Naive thymus-derived CD4-positive, alpha-beta T cell (primary cell): ENCODE results near the gene PDE4D. TPM values are rescaled to one million over a fixed set of nuclear protein-coding genes. Genes with fewer than 3 reads are reported as not detected.

Source experiments
- ATAC-seq: fragments of 150-1000 bp; cut with Tn5 transposase; 2 replicates; pipeline ENCODE4 v1.10.0; 2021; ENCODE audit warnings: mild to moderate bottlenecking, moderate library complexity
- CTCF ChIA-PET: fragments of 350-600 bp; sonication (Branson Sonifier 250); formaldehyde crosslinking; loops from one replicate; lab custom pipeline; 2021; ENCODE audit warnings: antibody characterized with exemption; lab: Charles Lee
- POLR2A ChIA-PET: fragments of 350-600 bp; sonication (Branson Sonifier 250); formaldehyde crosslinking; loops from one replicate; lab custom pipeline; 2021; ENCODE audit warnings: antibody characterized with exemption, inconsistent platforms; lab: Charles Lee
- DNase-seq, 9 donors: peaks; one replicate each; pipeline versions ENCODE4 v3.0.0 to v3.0.0-alpha.2; 2020 to 2022; ENCODE audit warnings: mixed read lengths in 1 of 9
- H3K27ac ChIP-seq: one replicate; pipeline ENCODE4 v1.7.0; 2013; ENCODE audit warnings: mild to moderate bottlenecking, low read depth, low read length, moderate library complexity
- H3K27me3 ChIP-seq, 2 donors: one replicate each; pipeline ENCODE4 v1.7.0; 2013; ENCODE audit warnings: low read length in 2 of 2, mild to moderate bottlenecking in 2 of 2, moderate library complexity in 2 of 2; ENCODE audit not compliant: control insufficient read depth in 2 of 2, insufficient read depth in 2 of 2
- H3K36me3 ChIP-seq, 3 experiments: 1 replicate in 2 of 3; 2 replicates in 1 of 3; pipeline ENCODE4 v1.7.0; 2013; ENCODE audit warnings: low read length in 3 of 3, mild to moderate bottlenecking in 3 of 3, moderate library complexity in 1 of 3; ENCODE audit not compliant: insufficient read depth in 3 of 3, control insufficient read depth in 2 of 3
- H3K4me1 ChIP-seq, 2 donors: one replicate each; pipeline ENCODE4 v1.7.0; 2013; ENCODE audit warnings: low read length in 2 of 2, mild to moderate bottlenecking in 2 of 2, moderate library complexity in 1 of 2; ENCODE audit not compliant: control insufficient read depth in 2 of 2, insufficient read depth in 2 of 2
- H3K4me3 ChIP-seq: 2 replicates; pipeline ENCODE4 v1.7.0; 2013; ENCODE audit warnings: mild to moderate bottlenecking, low read length
- H3K9me3 ChIP-seq, 3 experiments: 1 replicate in 2 of 3; 2 replicates in 1 of 3; pipeline ENCODE4 v1.7.0; 2013; ENCODE audit warnings: low read length in 3 of 3; ENCODE audit not compliant: control insufficient read depth in 2 of 3
- H3K27ac Mint-ChIP-seq, 9 donors: one replicate each; pipeline ENCODE4 v1.8.0; 2020 to 2022; ENCODE audit warnings: mixed read lengths in 9 of 9, mild to moderate bottlenecking in 8 of 9, moderate library complexity in 5 of 9, inconsistent platforms in 2 of 9
- H3K27me3 Mint-ChIP-seq, 5 donors: one replicate each; pipeline ENCODE4 v1.8.0; 2021 to 2022; ENCODE audit warnings: mixed read lengths in 5 of 5, mild to moderate bottlenecking in 1 of 5
- H3K36me3 Mint-ChIP-seq, 5 donors: one replicate each; pipeline ENCODE4 v1.8.0; 2020 to 2022; ENCODE audit warnings: mixed read lengths in 5 of 5, mild to moderate bottlenecking in 3 of 5, inconsistent platforms in 1 of 5
- H3K4me1 Mint-ChIP-seq, 7 donors: one replicate each; pipeline ENCODE4 v1.8.0; 2020 to 2022; ENCODE audit warnings: mixed read lengths in 7 of 7, mild to moderate bottlenecking in 3 of 7, inconsistent platforms in 1 of 7
- H3K4me3 Mint-ChIP-seq, 10 donors: one replicate each; pipeline ENCODE4 v1.8.0; 2020 to 2022; ENCODE audit warnings: mild to moderate bottlenecking in 10 of 10, mixed read lengths in 10 of 10, moderate library complexity in 6 of 10, inconsistent platforms in 2 of 10
- H3K9me3 Mint-ChIP-seq, 11 donors: one replicate each; pipeline ENCODE4 v1.8.0; 2020 to 2022; ENCODE audit warnings: mixed read lengths in 11 of 11, mild to moderate bottlenecking in 4 of 11, inconsistent platforms in 1 of 11, moderate library complexity in 1 of 11
- intact Hi-C, 2 donors: fragments of 100-400 bp; cut with micrococcal nuclease; formaldehyde crosslinking; loops; one replicate each; pipeline ENCODE4 v1.15.1; 2023
- polyA plus RNA-seq, 2 donors: library from polyadenylated mRNA; unstranded; fragments of 300-500 nt; fragmentation: Illumina TruSeq; gene quantifications; one replicate each; pipeline ENCODE4 v1.2.3, GENCODE V29; 2021
- total RNA-seq, 6 experiments: library from RNA in 5 of 6; stranded (reverse) in 5 of 6; gene quantifications; 1 replicate in 5 of 6; 2 replicates in 1 of 6; pipeline ENCODE4 v1.2.3 and lab custom pipeline; 2021 to 2026

The PDE4D gene
- total and polyA plus RNA-seq, 7 experiments from 2014 or later = 4.9 to 102 (median 38.8) TPM

- Histone ChIP-seq H3K27me3 (no peaks in the 10 kb centered on the region), H3K4me1 (no peaks in the 10 kb centered on the region), H3K4me3 (no peak overlapping the region), H3K27ac (no peak overlapping the region), H3K9me3 (no peaks in the 10 kb centered on the region), H3K36me3 (no peaks in the 10 kb centered on the region)
- Mint-ChIP-seq H3K4me1 (peaks cover 0 to 3% (median 0%) of the 10 kb centered on the region in 7 donors), H3K27ac (no peak overlapping the region), H3K36me3 (no peaks in the 10 kb centered on the region), H3K4me3 (no peak overlapping the region), H3K27me3 (peaks cover 0 to 16% (median 0%) of the 10 kb centered on the region in 5 donors), H3K9me3 (peaks cover 0 to 3% (median 0%) of the 10 kb centered on the region in 11 donors)
- no peak for ATAC-seq
- DNase-seq = no peak
- ChIA-PET POLR2A (no interaction called here), CTCF (no interaction called here)
- intact Hi-C loops = no loop called here
These were observed 324.4 kb downstream of the PDE4D start for GRCh38 chr5:59569158-59569557.

GRCh38 chr5:59568161-59568560 is 325.4 kb downstream of the PDE4D start:
- no peak overlapping the region for H3K4me3 ChIP-seq
- no peak overlapping the region for H3K27ac ChIP-seq
- intact Hi-C loops = no loop called here
- no peak for DNase-seq
- Mint-ChIP-seq H3K27ac (no peak overlapping the region), H3K9me3 (peaks cover 0 to 3% (median 0%) of the 10 kb centered on the region in 11 donors), H3K36me3 (no peaks in the 10 kb centered on the region), H3K4me1 (peaks cover 0 to 3% (median 0%) of the 10 kb centered on the region in 7 donors), H3K27me3 (peaks cover 0 to 16% (median 0%) of the 10 kb centered on the region in 5 donors), H3K4me3 (no peak overlapping the region)
- H3K4me1 ChIP-seq = no peaks in the 10 kb centered on the region
- no peaks in the 10 kb centered on the region for H3K27me3 ChIP-seq
- H3K9me3 ChIP-seq = no peaks in the 10 kb centered on the region
- ATAC-seq = no peak
- ChIA-PET CTCF (no interaction called here), POLR2A (no interaction called here)
- H3K36me3 ChIP-seq = no peaks in the 10 kb centered on the region

DNA sequence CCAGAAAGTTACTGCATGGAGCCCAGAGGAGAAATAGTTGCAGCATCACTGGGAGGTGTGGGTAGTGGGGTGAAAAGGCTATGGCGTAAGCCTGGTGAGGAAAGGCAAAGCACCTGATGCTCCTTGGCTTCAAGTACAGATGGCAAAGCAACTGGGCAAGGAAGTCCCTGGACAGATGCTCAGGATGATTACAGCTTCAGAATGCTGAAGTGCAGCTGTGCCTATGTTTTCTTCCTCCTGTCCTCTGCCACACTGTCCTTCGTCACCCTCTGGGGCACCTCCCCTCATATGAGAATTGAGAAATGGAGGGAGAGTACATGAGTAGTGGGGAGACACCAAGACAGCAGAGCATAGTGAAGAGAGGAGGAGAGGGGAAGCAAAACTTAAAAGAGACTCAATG is 328.0 kb downstream of the PDE4D start:
- POLR2A ChIA-PET = no interaction called here
- DNase-seq = no peak

GRCh38 chr5:59564895-59565294 is 328.6 kb downstream of the PDE4D start:
- ATAC-seq = no peak

More for the DNA sequence above, 328.0 kb downstream of the PDE4D start:
- H3K9me3 ChIP-seq = no peaks in the 10 kb centered on the region
- H3K27ac Mint-ChIP-seq = no peak overlapping the region
- peaks cover 0 to 2% (median 0%) of the 10 kb centered on the region in 11 donors for H3K9me3 Mint-ChIP-seq
- CTCF ChIA-PET = no interaction called here
- H3K4me1 ChIP-seq = no peaks in the 10 kb centered on the region
- H3K36me3 Mint-ChIP-seq = no peaks in the 10 kb centered on the region
- no peak overlapping the region for H3K4me3 Mint-ChIP-seq
- H3K36me3 ChIP-seq = no peaks in the 10 kb centered on the region
- no peak for ATAC-seq
- no peak overlapping the region for H3K27ac ChIP-seq
- H3K4me1 Mint-ChIP-seq = peaks cover 0 to 7% (median 0%) of the 10 kb centered on the region in 7 donors
- no peak overlapping the region for H3K4me3 ChIP-seq
- H3K27me3 Mint-ChIP-seq = peaks cover 0 to 11% (median 0%) of the 10 kb centered on the region in 5 donors
- H3K27me3 ChIP-seq = no peaks in the 10 kb centered on the region
- intact Hi-C loops = no loop called here

GRCh38 chr5:59562756-59563389 is 330.7 kb downstream of the PDE4D start:
- Mint-ChIP-seq H3K36me3 (no peaks in the 10 kb centered on the region), H3K27me3 (peaks cover 0 to 2% (median 0%) of the 10 kb centered on the region in 5 donors), H3K4me1 (peaks cover 0 to 7% (median 0%) of the 10 kb centered on the region in 7 donors), H3K27ac (peak overlapping the region in 1 of 9 donors; percentile 71), H3K4me3 (no peak overlapping the region), H3K9me3 (peaks cover 0 to 4% (median 0%) of the 10 kb centered on the region in 11 donors)
- Histone ChIP-seq H3K36me3 (no peaks in the 10 kb centered on the region), H3K4me1 (no peaks in the 10 kb centered on the region), H3K9me3 (no peaks in the 10 kb centered on the region), H3K27me3 (no peaks in the 10 kb centered on the region), H3K4me3 (no peak overlapping the region), H3K27ac (no peak overlapping the region)
- CTCF ChIA-PET = no interaction called here
- POLR2A ChIA-PET = no interaction called here
- peak; percentile 84 for ATAC-seq
- DNase-seq = no peak
- intact Hi-C loops = no loop called here

More at GRCh38 chr5:59564895-59565294, 328.6 kb downstream of the PDE4D start:
- Mint-ChIP-seq H3K9me3 (peaks cover 0 to 4% (median 0%) of the 10 kb centered on the region in 11 donors), H3K4me1 (peaks cover 0 to 7% (median 0%) of the 10 kb centered on the region in 7 donors), H3K36me3 (no peaks in the 10 kb centered on the region), H3K27ac (no peak overlapping the region), H3K4me3 (no peak overlapping the region), H3K27me3 (peaks cover 0 to 11% (median 0%) of the 10 kb centered on the region in 5 donors)
- intact Hi-C loops = no loop called here
- DNase-seq = no peak
- no peaks in the 10 kb centered on the region for H3K36me3 ChIP-seq
- no peak overlapping the region for H3K27ac ChIP-seq
- no peaks in the 10 kb centered on the region for H3K27me3 ChIP-seq
- no peak overlapping the region for H3K4me3 ChIP-seq
- H3K9me3 ChIP-seq = no peaks in the 10 kb centered on the region
- no peaks in the 10 kb centered on the region for H3K4me1 ChIP-seq
- ChIA-PET CTCF (no interaction called here), POLR2A (no interaction called here)

DNA sequence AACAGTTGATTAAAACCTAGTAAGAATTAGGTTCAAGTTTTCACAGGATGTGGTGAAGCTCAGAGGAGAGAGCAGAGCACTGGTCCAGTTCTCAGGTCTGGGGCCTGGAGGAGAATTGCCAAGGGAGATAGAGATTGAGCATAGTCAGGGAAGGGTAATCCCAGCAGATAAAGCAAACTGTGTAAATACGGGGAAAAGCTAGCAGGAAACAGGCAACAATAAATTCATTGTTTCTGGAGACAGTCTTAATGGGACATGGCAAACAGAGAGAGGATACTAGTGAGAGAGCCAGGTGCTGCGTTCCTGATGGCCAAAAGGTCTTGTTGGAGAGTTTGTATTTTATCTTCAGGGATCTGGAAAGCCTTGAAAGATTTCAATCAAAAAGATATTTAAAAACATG is 333.0 kb downstream of the PDE4D start:
- DNase-seq = no peak
- Mint-ChIP-seq H3K27me3 (peaks cover 0 to 6% (median 0%) of the 10 kb centered on the region in 5 donors), H3K27ac (no peak overlapping the region), H3K4me1 (peaks cover 0 to 7% (median 0%) of the 10 kb centered on the region in 7 donors), H3K4me3 (no peak overlapping the region), H3K9me3 (peaks cover 0 to 4% (median 0%) of the 10 kb centered on the region in 11 donors), H3K36me3 (no peaks in the 10 kb centered on the region)
- no peaks in the 10 kb centered on the region for H3K36me3 ChIP-seq
- ChIA-PET POLR2A (no interaction called here), CTCF (no interaction called here)
- H3K9me3 ChIP-seq = no peaks in the 10 kb centered on the region
- intact Hi-C loops = no loop called here
- H3K27ac ChIP-seq = no peak overlapping the region
- H3K4me1 ChIP-seq = no peaks in the 10 kb centered on the region
- no peak for ATAC-seq
- H3K27me3 ChIP-seq = no peaks in the 10 kb centered on the region
- H3K4me3 ChIP-seq = no peak overlapping the region

- ChIA-PET CTCF (no interaction called here), POLR2A (no interaction called here)
- no peak for ATAC-seq
- Histone ChIP-seq H3K27ac (no peak overlapping the region), H3K27me3 (no peaks in the 10 kb centered on the region), H3K4me3 (no peak overlapping the region), H3K9me3 (no peaks in the 10 kb centered on the region), H3K36me3 (no peaks in the 10 kb centered on the region), H3K4me1 (no peaks in the 10 kb centered on the region)
- intact Hi-C loops = no loop called here
- no peak overlapping the region for H3K27ac Mint-ChIP-seq
- peaks cover 0 to 7% (median 0%) of the 10 kb centered on the region in 5 donors for H3K27me3 Mint-ChIP-seq
- no peak for DNase-seq
- peaks cover 0 to 7% (median 0%) of the 10 kb centered on the region in 7 donors for H3K4me1 Mint-ChIP-seq
- no peak overlapping the region for H3K4me3 Mint-ChIP-seq
- no peaks in the 10 kb centered on the region for H3K36me3 Mint-ChIP-seq
- H3K9me3 Mint-ChIP-seq = peaks cover 0 to 4% (median 0%) of the 10 kb centered on the region in 11 donors
These were observed 333.7 kb downstream of the PDE4D start for GRCh38 chr5:59559847-59560246.
